ENCODE data around the gene ABCC8.

DNA sequence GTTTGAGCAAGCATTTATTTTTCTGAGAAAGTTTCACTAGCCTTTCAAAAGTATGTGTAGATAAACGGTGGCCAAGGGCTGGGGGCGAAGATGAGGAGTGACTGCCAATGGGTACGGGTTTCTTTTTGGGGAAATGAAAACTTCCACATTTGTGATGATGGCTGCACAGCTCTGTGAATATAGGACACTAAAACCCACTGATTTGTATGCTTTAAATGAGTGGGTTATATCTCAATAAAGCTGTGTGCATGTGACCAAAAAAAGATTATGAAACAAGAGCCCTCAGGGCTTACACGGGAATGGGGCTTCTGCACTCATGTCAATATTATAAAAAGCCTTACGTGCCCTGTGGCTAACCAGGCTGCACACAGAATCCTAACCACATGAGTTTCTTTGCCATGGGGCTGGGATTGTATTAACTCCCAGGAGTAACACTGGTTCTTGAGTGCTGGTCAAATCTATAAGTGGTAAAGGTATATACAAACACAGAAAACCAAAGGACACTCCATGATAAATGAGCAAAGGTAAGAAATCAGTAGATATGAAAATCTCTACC is 31.3 kb downstream of the ABCC8 start:
- TF ChIP-seq, protein P1, sequence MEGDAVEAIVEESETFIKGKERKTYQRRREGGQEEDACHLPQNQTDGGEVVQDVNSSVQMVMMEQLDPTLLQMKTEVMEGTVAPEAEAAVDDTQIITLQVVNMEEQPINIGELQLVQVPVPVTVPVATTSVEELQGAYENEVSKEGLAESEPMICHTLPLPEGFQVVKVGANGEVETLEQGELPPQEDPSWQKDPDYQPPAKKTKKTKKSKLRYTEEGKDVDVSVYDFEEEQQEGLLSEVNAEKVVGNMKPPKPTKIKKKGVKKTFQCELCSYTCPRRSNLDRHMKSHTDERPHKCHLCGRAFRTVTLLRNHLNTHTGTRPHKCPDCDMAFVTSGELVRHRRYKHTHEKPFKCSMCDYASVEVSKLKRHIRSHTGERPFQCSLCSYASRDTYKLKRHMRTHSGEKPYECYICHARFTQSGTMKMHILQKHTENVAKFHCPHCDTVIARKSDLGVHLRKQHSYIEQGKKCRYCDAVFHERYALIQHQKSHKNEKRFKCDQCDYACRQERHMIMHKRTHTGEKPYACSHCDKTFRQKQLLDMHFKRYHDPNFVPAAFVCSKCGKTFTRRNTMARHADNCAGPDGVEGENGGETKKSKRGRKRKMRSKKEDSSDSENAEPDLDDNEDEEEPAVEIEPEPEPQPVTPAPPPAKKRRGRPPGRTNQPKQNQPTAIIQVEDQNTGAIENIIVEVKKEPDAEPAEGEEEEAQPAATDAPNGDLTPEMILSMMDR (IDR thresholded peaks at IDR 0.05), result no peak
- TF ChIP-seq POLR2A (IDR thresholded peaks at IDR 0.05), result no peak

Data from ovary (tissue), 3 donors.